SK-N-SH treated with all-trans-retinoic acid at 6 μM for 48 hours (cell line): ENCODE data around the gene ANO6.

Experiments used
- ARNTL ChIP-seq: fragments of 450-650 bp; formaldehyde crosslinking; IDR thresholded peaks from 2 replicates; pipeline ENCODE4 v1.5.0; 2020; ENCODE audit warnings: low read depth, mild to moderate bottlenecking, moderate library complexity, borderline replicate concordance
- PPARA ChIP-seq: fragments of 250-450 bp; sonication (Bioruptor Pico); IDR thresholded peaks from 2 replicates; pipeline ENCODE4 v1.5.0; 2020; ENCODE audit warnings: mild to moderate bottlenecking, borderline replicate concordance
- ZC3H10 ChIP-seq: fragments of 250-450 bp; sonication (Bioruptor Pico); IDR thresholded peaks from 2 replicates; pipeline ENCODE4 v1.5.1; 2021; ENCODE audit warnings: mild to moderate bottlenecking, moderate library complexity

DNA sequence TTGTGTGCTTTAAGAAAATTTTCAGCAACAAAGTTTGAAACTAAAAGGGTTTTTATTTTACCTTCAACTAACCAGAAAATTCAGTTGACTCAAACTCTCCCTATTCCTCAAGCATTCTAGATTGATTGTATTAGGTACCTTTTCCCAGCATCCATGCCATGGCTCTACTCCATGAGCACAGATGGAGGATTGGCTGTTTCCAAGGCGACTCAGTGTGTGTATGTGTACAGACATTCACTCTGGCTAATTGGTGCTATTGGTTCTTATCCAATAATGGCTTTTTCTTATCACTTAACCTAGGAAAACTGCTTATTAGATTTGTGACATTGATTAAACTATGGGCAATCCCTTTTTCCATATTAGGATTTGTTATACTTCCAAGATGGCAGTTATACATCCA lies 202.6 kb downstream of the ANO6 start:
- no peak for TF ChIP-seq ARNTL (CRISPR knock-in tag)
- TF ChIP-seq PPARA (CRISPR knock-in tag): no peak
- no peak for TF ChIP-seq ZC3H10 (CRISPR knock-in tag)
